Measurements from ENCODE around the gene THRB.

GRCh38 chr3:24226397-24226796, 268.3 kb downstream of the THRB start:
- TF ChIP-seq POLR2A (IDR thresholded peaks at IDR 0.05) = no peak
- TF ChIP-seq, protein P1, sequence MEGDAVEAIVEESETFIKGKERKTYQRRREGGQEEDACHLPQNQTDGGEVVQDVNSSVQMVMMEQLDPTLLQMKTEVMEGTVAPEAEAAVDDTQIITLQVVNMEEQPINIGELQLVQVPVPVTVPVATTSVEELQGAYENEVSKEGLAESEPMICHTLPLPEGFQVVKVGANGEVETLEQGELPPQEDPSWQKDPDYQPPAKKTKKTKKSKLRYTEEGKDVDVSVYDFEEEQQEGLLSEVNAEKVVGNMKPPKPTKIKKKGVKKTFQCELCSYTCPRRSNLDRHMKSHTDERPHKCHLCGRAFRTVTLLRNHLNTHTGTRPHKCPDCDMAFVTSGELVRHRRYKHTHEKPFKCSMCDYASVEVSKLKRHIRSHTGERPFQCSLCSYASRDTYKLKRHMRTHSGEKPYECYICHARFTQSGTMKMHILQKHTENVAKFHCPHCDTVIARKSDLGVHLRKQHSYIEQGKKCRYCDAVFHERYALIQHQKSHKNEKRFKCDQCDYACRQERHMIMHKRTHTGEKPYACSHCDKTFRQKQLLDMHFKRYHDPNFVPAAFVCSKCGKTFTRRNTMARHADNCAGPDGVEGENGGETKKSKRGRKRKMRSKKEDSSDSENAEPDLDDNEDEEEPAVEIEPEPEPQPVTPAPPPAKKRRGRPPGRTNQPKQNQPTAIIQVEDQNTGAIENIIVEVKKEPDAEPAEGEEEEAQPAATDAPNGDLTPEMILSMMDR (IDR thresholded peaks at IDR 0.05) = no peak
- no peak for TF ChIP-seq POLR2AphosphoS5 (IDR thresholded peaks at IDR 0.05)
